Fibroblast of pulmonary artery (primary cell): ENCODE results near the gene TPSAB1.

ENCODE experiments used
- DNase-seq: peaks from one replicate; pipeline ENCODE4 v3.0.0-alpha.2; 2010; ENCODE audit warnings: low read depth
- H3K4me3 ChIP-seq: replicated peaks from 2 replicates; pipeline ENCODE4 v1.5.1; 2011; ENCODE audit warnings: low read depth, mild to moderate bottlenecking, control low read depth, low read length, moderate library complexity
- TF ChIP-seq, protein P1 (sequence below): IDR thresholded peaks from 2 replicates; pipeline ENCODE4 v1.5.1; 2011; ENCODE audit warnings: mild to moderate bottlenecking, control low read depth, low read length, inconsistent platforms; ENCODE audit errors: missing control alignments

TPSAB1 gene

DNA sequence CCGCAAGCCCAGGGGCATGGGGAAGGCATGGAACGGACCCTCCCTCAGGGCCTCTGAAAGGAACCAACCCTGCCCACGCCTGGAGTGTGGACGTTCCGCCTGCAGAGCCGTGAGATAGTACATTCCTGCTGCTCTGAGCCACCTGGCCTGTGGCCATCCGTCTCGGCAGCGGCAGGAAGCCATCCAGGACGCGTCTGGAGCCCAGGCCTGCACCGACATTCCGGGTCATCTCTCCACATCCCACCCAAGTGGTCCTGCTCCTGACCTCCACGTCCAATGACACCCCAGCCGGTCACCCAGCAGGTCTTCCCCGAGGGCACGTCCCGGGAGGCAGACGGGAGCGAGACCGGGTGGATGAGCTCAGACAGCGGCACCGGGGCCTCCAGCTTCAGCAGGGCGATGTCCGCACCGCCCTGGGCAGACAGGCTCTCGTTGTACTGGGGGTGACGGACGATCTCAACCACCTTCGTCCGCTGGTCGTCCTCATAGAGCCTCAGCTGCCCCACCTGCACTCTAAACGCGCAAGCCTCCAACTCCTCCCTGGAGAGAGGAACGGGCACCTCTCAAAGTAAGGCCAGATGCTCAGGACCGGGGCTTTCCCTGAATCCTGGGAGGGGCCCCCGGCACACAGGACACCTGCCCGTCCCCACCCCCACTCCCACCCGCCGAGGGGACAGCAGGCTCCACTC is 47.6 kb downstream of the TPSAB1 start:
- H3K4me3 ChIP-seq: no peak overlapping the region
- no peak for DNase-seq
- TF ChIP-seq, protein P1, sequence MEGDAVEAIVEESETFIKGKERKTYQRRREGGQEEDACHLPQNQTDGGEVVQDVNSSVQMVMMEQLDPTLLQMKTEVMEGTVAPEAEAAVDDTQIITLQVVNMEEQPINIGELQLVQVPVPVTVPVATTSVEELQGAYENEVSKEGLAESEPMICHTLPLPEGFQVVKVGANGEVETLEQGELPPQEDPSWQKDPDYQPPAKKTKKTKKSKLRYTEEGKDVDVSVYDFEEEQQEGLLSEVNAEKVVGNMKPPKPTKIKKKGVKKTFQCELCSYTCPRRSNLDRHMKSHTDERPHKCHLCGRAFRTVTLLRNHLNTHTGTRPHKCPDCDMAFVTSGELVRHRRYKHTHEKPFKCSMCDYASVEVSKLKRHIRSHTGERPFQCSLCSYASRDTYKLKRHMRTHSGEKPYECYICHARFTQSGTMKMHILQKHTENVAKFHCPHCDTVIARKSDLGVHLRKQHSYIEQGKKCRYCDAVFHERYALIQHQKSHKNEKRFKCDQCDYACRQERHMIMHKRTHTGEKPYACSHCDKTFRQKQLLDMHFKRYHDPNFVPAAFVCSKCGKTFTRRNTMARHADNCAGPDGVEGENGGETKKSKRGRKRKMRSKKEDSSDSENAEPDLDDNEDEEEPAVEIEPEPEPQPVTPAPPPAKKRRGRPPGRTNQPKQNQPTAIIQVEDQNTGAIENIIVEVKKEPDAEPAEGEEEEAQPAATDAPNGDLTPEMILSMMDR: no peak

DNA sequence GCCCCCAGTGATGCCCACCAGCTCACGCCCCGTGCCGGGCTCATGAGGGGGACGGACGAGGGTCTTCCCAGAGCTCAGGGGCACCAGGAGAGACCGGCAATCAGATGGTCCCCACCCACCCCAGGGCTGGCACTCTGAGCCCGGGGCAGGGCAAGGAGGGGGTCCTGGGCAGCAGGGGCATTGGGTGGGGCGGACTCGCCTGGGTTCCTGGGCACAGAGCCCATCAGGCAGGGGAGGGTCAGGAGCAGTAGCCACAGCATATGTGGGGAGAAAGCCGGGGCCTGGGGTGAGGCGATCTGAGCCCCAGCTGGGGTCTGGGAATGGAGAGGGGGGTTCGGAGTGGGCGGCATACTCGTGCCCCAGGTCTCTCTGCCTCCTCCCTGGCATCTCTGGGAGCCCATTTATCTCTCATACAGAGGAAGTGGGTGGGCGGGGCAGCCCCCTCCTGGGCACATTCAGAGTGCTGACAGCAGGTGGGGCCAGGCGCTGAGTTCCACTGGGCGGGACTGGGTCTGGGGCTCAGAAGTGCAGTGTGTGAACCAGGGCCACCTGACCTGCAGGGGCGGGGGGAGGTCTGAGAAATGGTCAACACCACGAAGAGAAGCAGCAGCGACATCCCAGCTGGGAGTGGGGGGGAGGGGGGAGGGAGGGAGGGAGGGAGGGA is 48.4 kb downstream of the TPSAB1 start:
- DNase-seq: no peak
- TF ChIP-seq, protein P1: no peak
- H3K4me3 ChIP-seq: no peak overlapping the region

DNA sequence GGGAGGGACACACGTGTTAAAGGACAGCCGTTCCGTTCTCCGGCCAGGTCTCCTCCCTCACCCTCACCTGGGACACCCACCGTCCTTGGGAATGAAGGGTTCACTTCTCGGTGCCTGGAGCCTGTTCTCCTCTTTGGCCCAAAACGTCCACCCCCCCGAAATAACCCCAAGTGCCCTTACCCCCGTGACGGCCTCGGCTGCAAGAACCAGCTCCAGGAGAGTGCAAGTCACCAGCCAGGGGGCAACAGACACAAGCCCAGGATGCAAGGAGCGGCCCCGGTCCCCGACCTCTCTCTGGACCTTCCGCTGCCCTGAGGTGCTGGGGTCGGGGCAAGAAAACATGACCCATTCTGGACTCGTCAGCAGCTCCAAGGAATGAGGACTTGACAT is 49.0 kb downstream of the TPSAB1 start:
- no peak overlapping the region for H3K4me3 ChIP-seq
- no peak for DNase-seq
- TF ChIP-seq, protein P1: no peak

DNA sequence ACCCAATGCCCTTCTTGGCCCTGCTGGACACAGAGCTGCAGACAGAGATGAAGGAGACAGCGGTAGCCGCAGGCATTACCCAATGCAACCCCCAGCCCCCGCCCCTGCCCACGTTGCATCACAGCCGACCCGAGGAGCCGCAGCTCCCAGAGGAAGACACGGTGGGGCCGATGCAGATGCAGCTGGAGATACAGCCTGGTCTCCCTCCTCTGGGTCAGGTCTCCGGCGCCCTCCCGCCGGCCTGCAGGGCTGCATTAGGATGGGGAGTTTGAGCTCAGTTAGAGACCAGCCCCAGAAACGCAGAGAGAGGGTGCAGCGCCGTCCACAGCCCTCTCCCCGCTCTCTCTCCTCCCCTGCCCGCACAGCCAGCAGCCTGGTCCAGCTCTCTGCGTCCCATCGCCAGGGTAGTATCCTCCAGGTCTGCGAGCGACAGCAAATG is 49.6 kb downstream of the TPSAB1 start:
- no peak overlapping the region for H3K4me3 ChIP-seq
- no peak for DNase-seq
- TF ChIP-seq, protein P1: no peak

DNA sequence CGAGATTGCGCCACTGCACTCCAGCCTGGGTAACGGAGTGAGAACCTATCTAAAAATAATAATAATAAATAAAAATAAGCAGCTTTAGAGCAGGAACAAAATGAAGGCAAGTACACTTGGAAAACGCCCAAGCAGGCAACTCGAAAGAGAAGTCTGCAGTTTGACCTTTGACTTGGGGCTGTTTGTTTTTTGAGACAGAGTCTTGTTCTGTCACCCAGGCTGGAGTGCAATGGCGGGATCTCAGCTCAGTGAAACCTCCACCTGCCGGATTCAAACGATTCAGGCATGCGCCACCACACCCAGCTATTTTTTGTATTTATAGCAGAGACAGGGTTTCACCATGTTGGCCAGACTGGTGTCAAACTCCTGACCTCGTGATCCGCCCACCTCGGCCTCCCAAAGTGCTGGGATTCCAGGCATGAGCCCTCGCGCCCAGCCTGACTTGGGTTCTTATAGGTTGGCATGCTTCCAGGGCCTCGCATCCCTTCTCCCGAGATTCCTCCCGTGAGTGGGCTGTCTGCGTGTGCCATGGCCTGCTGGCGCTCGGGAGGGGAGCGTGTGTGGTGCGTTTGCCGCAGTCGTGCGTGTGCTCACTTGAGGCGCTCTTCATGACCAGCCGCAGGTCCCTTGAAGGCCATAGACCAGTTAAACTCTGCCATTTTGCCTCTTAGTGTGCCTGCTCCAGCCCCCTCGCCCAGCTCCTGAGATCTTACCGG is 50.5 kb downstream of the TPSAB1 start:
- no peak for DNase-seq
- H3K4me3 ChIP-seq: no peak overlapping the region
- TF ChIP-seq, protein P1: no peak

DNA sequence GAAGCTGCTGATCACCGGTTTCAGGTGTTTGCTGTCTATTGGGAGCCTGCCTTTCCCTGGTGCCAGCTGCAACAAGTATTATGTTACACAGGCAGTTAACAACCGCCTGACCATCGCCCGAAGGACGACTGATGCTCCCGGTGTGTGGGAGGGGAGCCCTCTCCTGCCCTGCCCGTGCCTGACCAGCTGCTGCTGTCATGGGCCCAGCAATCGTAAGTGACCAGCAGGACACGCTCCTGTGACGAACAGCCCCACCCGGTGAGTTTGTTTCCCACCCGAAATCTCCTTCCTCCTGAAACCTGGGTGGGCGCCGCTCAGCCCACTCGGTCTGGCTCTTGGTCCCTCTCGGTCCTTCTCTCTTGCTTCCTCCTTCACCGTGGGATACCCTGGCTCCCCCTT is 51.1 kb downstream of the TPSAB1 start:
- DNase-seq: no peak
- no peak overlapping the region for H3K4me3 ChIP-seq
- TF ChIP-seq, protein P1: no peak
